H9 (cell line): ENCODE measurements around the gene SLC16A2. TPM values are rescaled to one million over a fixed set of nuclear protein-coding genes. Genes with fewer than 3 reads are reported as not detected.

Experiments
- DNase-seq: peaks from one replicate; pipeline ENCODE4 v3.0.0-alpha.2; 2017
- H2AFZ ChIP-seq: one replicate; pipeline ENCODE4 v1.6.1; 2013; ENCODE audit warnings: mild to moderate bottlenecking, low read length, control low read depth, moderate library complexity
- H2AK5ac ChIP-seq: 2 replicates; pipeline ENCODE4 v1.6.1; 2013; ENCODE audit warnings: low read length, control low read depth, mixed read lengths; ENCODE audit not compliant: insufficient read length
- H2BK120ac ChIP-seq: one replicate; pipeline ENCODE4 v1.6.1; 2013; ENCODE audit warnings: low read depth, mild to moderate bottlenecking, low read length, control low read depth, inconsistent platforms; ENCODE audit not compliant: poor library complexity, severe bottlenecking
- H2BK12ac ChIP-seq: 2 replicates; pipeline ENCODE4 v1.6.1; 2013; ENCODE audit warnings: low read length, control low read depth, mixed read lengths, low read depth; ENCODE audit not compliant: insufficient read length
- H2BK15ac ChIP-seq: 2 replicates; pipeline ENCODE4 v1.6.1; 2013; ENCODE audit warnings: low read depth, low read length, control low read depth
- H2BK20ac ChIP-seq: one replicate; pipeline ENCODE4 v1.6.1; 2013; ENCODE audit warnings: low read depth, mild to moderate bottlenecking, low read length, control low read depth, inconsistent platforms; ENCODE audit not compliant: poor library complexity, severe bottlenecking
- H2BK5ac ChIP-seq: 2 replicates; pipeline ENCODE4 v1.6.1; 2013; ENCODE audit warnings: low read length, control low read depth, mixed read lengths; ENCODE audit not compliant: insufficient read length
- H3K14ac ChIP-seq: 2 replicates; pipeline ENCODE4 v1.6.1; 2013; ENCODE audit warnings: low read length, control low read depth; ENCODE audit not compliant: insufficient read depth
- H3K18ac ChIP-seq: 2 replicates; pipeline ENCODE4 v1.6.1; 2013; ENCODE audit warnings: low read depth, mild to moderate bottlenecking, mixed read lengths, low read length, control low read depth; ENCODE audit not compliant: insufficient read length
- H3K23ac ChIP-seq: 2 replicates; pipeline ENCODE4 v1.6.1; 2013; ENCODE audit warnings: low read length, control low read depth, mixed read lengths, low read depth; ENCODE audit not compliant: insufficient read length
- H3K23me2 ChIP-seq: 2 replicates; pipeline ENCODE4 v1.6.1; 2013; ENCODE audit warnings: low read depth, mild to moderate bottlenecking, mixed read lengths, low read length, control low read depth; ENCODE audit not compliant: insufficient read length, poor library complexity, severe bottlenecking
- H3K27ac ChIP-seq: 2 replicates; pipeline ENCODE4 v1.5.1; 2013; ENCODE audit warnings: low read length, control low read depth, mixed read lengths, low read depth; ENCODE audit not compliant: insufficient read length
- H3K27me3 ChIP-seq: 2 replicates; pipeline ENCODE4 v1.6.1; 2013; ENCODE audit warnings: low read length, control low read depth, inconsistent platforms; ENCODE audit not compliant: insufficient read depth
- H3K4ac ChIP-seq: 2 replicates; pipeline ENCODE4 v1.6.1; 2013; ENCODE audit warnings: low read depth, mild to moderate bottlenecking, control low read depth, inconsistent platforms, low read length, moderate library complexity
- H3K4me1 ChIP-seq: 2 replicates; pipeline ENCODE4 v1.6.1; 2013; ENCODE audit warnings: low read length, control low read depth, inconsistent platforms; ENCODE audit not compliant: insufficient read depth
- H3K4me2 ChIP-seq: 2 replicates; pipeline ENCODE4 v1.6.1; 2013; ENCODE audit warnings: low read length, control low read depth, mixed read lengths; ENCODE audit not compliant: insufficient read length, insufficient read depth
- H3K56ac ChIP-seq: 2 replicates; pipeline ENCODE4 v1.6.1; 2013; ENCODE audit warnings: low read depth, mild to moderate bottlenecking, mixed read lengths, low read length, control low read depth; ENCODE audit not compliant: insufficient read length
- H3K79me1 ChIP-seq: 2 replicates; pipeline ENCODE4 v1.6.1; 2013; ENCODE audit warnings: low read depth, mild to moderate bottlenecking, moderate library complexity, low read length, control low read depth, inconsistent platforms; ENCODE audit not compliant: insufficient read depth, poor library complexity, severe bottlenecking
- H3K79me2 ChIP-seq: 2 replicates; pipeline ENCODE4 v1.6.1; 2013; ENCODE audit warnings: low read length, control low read depth, inconsistent platforms; ENCODE audit not compliant: insufficient read depth
- H3K9ac ChIP-seq: 2 replicates; pipeline ENCODE4 v1.6.1; 2013; ENCODE audit warnings: low read length, control low read depth, mixed read lengths; ENCODE audit not compliant: insufficient read length; ENCODE audit errors: extremely low read depth
- H3K9me3 ChIP-seq: one replicate; pipeline ENCODE4 v1.6.1; 2013; ENCODE audit warnings: low read depth, low read length, inconsistent platforms; ENCODE audit not compliant: control insufficient read depth
- H3T11ph ChIP-seq: one replicate; pipeline ENCODE4 v1.6.1; 2013; ENCODE audit warnings: mild to moderate bottlenecking, low read length, control low read depth, inconsistent platforms
- H4K20me1 ChIP-seq: one replicate; pipeline ENCODE4 v1.6.1; 2013; ENCODE audit not compliant: control insufficient read depth, insufficient read length, insufficient read depth
- H4K5ac ChIP-seq: 2 replicates; pipeline ENCODE4 v1.6.1; 2013; ENCODE audit warnings: low read depth, mild to moderate bottlenecking, mixed read lengths, low read length, control low read depth; ENCODE audit not compliant: insufficient read length
- H4K8ac ChIP-seq: replicated peaks from 2 replicates; pipeline ENCODE4 v1.6.1; 2013; ENCODE audit warnings: low read length, control low read depth, mixed read lengths, low read depth; ENCODE audit not compliant: insufficient read length
- H4K91ac ChIP-seq: 2 replicates; pipeline ENCODE4 v1.6.1; 2013; ENCODE audit warnings: low read depth, mild to moderate bottlenecking, moderate library complexity, mixed read lengths, low read length, control low read depth; ENCODE audit not compliant: insufficient read length
- H3K27ac Mint-ChIP-seq, 3 experiments: 2 replicates in 2 of 3; 3 replicates in 1 of 3; pipeline ENCODE4 v1.8.0; 2020 to 2021; ENCODE audit warnings: mixed read lengths in 3 of 3, mild to moderate bottlenecking in 1 of 3, moderate library complexity in 1 of 3
- H3K27me3 Mint-ChIP-seq: 2 replicates; pipeline ENCODE4 v1.8.0; 2021; ENCODE audit warnings: low read depth, mild to moderate bottlenecking, moderate library complexity, mixed read lengths
- H3K36me3 Mint-ChIP-seq, 3 experiments: 2 replicates in 2 of 3; 3 replicates in 1 of 3; pipeline ENCODE4 v1.8.0; 2020 to 2021; ENCODE audit warnings: low read depth in 3 of 3, mixed read lengths in 3 of 3; ENCODE audit not compliant: insufficient read depth in 1 of 3
- H3K4me1 Mint-ChIP-seq, 2 experiments: 2 replicates each; pipeline ENCODE4 v1.8.0; 2020; ENCODE audit warnings: mixed read lengths in 2 of 2
- H3K4me3 Mint-ChIP-seq, 2 experiments: 2 replicates in 1 of 2; 3 replicates in 1 of 2; pipeline ENCODE4 v1.8.0; 2020 to 2021; ENCODE audit warnings: mild to moderate bottlenecking in 2 of 2, mixed read lengths in 2 of 2, moderate library complexity in 1 of 2
- H3K9me3 Mint-ChIP-seq, 2 experiments: 2 replicates in 1 of 2; 3 replicates in 1 of 2; pipeline ENCODE4 v1.8.0; 2020; ENCODE audit warnings: mild to moderate bottlenecking in 2 of 2, mixed read lengths in 2 of 2, moderate library complexity in 1 of 2
- CTCF ChIP-seq: fragments of 200-600 bp; sonication (generic); conservative IDR thresholded peaks from 3 replicates; pipeline ENCODE4 v1.8.0; 2021; ENCODE audit warnings: antibody characterized with exemption, mild to moderate bottlenecking
- WGBS: extraction: QIAGEN DNeasy Blood & Tissue Kit; methylation state at CpG from one replicate; pipeline ENCODE4 v1.1.7; 2013; ENCODE audit warnings: missing lambda C conversion rate, low lambda C conversion rate, mixed read lengths; ENCODE audit not compliant: insufficient read length; ENCODE audit errors: extremely low coverage; 5-methylcytosine and 5-hydroxymethylcytosine counted together
- total RNA-seq: library from RNA; stranded (reverse); gene quantifications from 2 replicates; pipeline ENCODE4 v1.2.1, GENCODE V29; 2021

The SLC16A2 gene
- total RNA-seq, 1 experiment from 2014 or later: 17.1 TPM

DNA sequence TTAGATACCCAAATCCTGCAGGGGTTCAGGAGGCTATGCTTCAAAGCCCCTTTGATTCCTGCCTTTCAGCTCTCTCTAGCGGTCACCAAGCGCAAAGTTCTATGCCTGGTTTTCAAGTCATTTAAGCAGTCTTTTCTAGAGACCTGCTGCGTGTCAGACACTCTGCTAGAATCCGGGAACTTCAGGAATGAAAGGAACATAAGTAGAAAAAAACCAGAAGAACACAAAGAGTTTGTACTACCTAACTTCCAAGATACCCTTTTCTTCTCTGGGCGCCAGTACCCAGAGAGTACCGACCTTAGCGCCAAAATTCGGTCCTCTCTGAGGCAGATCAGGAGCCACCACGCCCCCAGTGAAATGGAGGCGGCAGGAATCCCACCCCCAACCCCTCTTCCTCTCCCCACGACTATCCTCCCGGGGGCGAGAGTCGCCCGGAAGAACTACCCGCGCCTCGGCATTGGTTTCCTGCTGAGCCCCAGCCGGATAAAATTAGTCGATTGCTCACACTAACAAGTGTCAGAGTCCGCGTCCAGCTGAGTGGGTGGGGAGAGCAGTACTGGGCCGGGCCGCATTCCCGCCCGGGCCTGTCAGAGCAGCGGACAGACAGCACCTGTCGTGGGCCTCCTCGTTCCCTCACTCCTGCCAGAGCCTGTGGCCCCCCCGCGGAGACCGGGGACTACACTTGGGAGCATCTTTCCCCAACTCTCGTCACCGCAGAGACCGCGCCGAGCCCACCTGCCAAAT is 114.3 kb downstream of the SLC16A2 start:
- no peak overlapping the region for H3K14ac ChIP-seq
- H3K9ac ChIP-seq: no peak overlapping the region
- no peak overlapping the region for H4K8ac ChIP-seq
- H3K27ac ChIP-seq: no peak overlapping the region
- no peak overlapping the region for H3K4ac ChIP-seq
- H3K27me3 Mint-ChIP-seq: peaks cover 7% of the 10 kb centered on the region
- H3K56ac ChIP-seq: no peak overlapping the region
- H4K5ac ChIP-seq: no peak overlapping the region
- no peak overlapping the region for H2BK20ac ChIP-seq
- H3K27me3 ChIP-seq: no peaks in the 10 kb centered on the region
- no peaks in the 10 kb centered on the region for H3K9me3 ChIP-seq
- no CpG with 5 or more reads among the region's 37 CpGs for WGBS
- H2AFZ ChIP-seq: no peak overlapping the region
- H2BK12ac ChIP-seq: no peak overlapping the region
- H2BK15ac ChIP-seq: no peak overlapping the region
- H4K91ac ChIP-seq: no peak overlapping the region
- H2AK5ac ChIP-seq: no peak overlapping the region
- H3K79me1 ChIP-seq: no peaks in the 10 kb centered on the region
- H3K9me3 Mint-ChIP-seq: peaks cover 27 to 60% of the 10 kb centered on the region in 2 experiments
- no peaks in the 10 kb centered on the region for H4K20me1 ChIP-seq
- peaks cover 18 to 20% of the 10 kb centered on the region in 2 experiments for H3K4me1 Mint-ChIP-seq
- H3K23ac ChIP-seq: no peak overlapping the region
- DNase-seq: peak; percentile 49
- H2BK120ac ChIP-seq: no peak overlapping the region
- H3K4me3 Mint-ChIP-seq: peak overlapping the region; percentile 63 to 76
- H3K79me2 ChIP-seq: no peaks in the 10 kb centered on the region
- H2BK5ac ChIP-seq: no peak overlapping the region
- peaks cover 4 to 15% (median 4%) of the 10 kb centered on the region in 3 experiments; a peak in 6 of 7 replicates for H3K36me3 Mint-ChIP-seq
- H3K4me2 ChIP-seq: peak overlapping the region; percentile 63
- no peak overlapping the region for H3K27ac Mint-ChIP-seq
- no peak overlapping the region for H3T11ph ChIP-seq
- H3K18ac ChIP-seq: no peak overlapping the region
- no peaks in the 10 kb centered on the region for H3K4me1 ChIP-seq
- TF ChIP-seq CTCF: peak; percentile 56
- peaks cover 5% of the 10 kb centered on the region for H3K23me2 ChIP-seq
